Ascending aorta (tissue), 2 donors: ENCODE measurements around the gene MSI2. TPM values are rescaled to one million over a fixed set of nuclear protein-coding genes. Genes with fewer than 3 reads are reported as not detected.

ENCODE experiments used
- DNase-seq, 2 donors: peaks; one replicate each; pipeline ENCODE4 v3.0.0-alpha.2; 2019; ENCODE audit warnings: low spot score in 2 of 2
- H3K27ac ChIP-seq, 2 donors: fragments of 200-600 bp; sonication (generic); one replicate each; pipeline ENCODE4 v1.5.1; 2016 to 2017; ENCODE audit warnings: mild to moderate bottlenecking in 1 of 2
- H3K27me3 ChIP-seq: fragments of 200-600 bp; sonication (generic); one replicate; pipeline ENCODE4 v1.5.1; 2017
- H3K36me3 ChIP-seq, 2 donors: fragments of 200-600 bp; sonication (generic); one replicate each; pipeline ENCODE4 v1.5.1; 2016
- H3K4me1 ChIP-seq, 2 donors: fragments of 200-600 bp; sonication (generic); one replicate each; pipeline ENCODE4 v1.5.1; 2016 to 2017; ENCODE audit warnings: mild to moderate bottlenecking in 1 of 2
- H3K4me3 ChIP-seq, 2 donors: fragments of 200-600 bp; sonication (generic); one replicate each; pipeline ENCODE4 v1.5.1; 2016 to 2017; ENCODE audit warnings: mild to moderate bottlenecking in 1 of 2
- H3K9me3 ChIP-seq, 2 donors: fragments of 200-600 bp; sonication (generic); one replicate each; pipeline ENCODE4 v1.5.1; 2016
- CTCF ChIP-seq, 3 experiments: fragments of 200-600 bp in 2 of 3; fragments of 450-650 bp in 1 of 3; sonication (generic) in 2 of 3; IDR thresholded peaks; one replicate each; pipeline ENCODE4 v1.5.1; 2016 to 2019; ENCODE audit warnings: antibody characterized with exemption in 3 of 3, mild to moderate bottlenecking in 1 of 3, moderate library complexity in 1 of 3
- intact Hi-C: fragments of 100-400 bp; cut with DNase I; formaldehyde crosslinking; loops from one replicate; pipeline ENCODE4 v1.15.1; 2023
- total RNA-seq: library from RNA; depleted of rRNA; stranded (reverse); fragments of >200 nt; gene quantifications from one replicate; pipeline ENCODE4 v1.1.0, GENCODE V29; 2016

The MSI2 gene
- total RNA-seq, 1 donor from 2014 or later = 11.7 TPM

GRCh38 chr17:57662041-57662440, 405.7 kb downstream of the MSI2 start:
- no peak for DNase-seq
- peaks cover 0 to 7% of the 10 kb centered on the region in 2 donors for H3K4me1 ChIP-seq
- no peaks in the 10 kb centered on the region for H3K36me3 ChIP-seq
- no peak overlapping the region for H3K4me3 ChIP-seq
- intact Hi-C loops = loop anchor here (2.0 to 5.0 kb wide), 5 partner anchors 63 to 555 kb away; partner anchors contain the start of gene SRSF1
- no peaks in the 10 kb centered on the region for H3K27me3 ChIP-seq
- H3K27ac ChIP-seq = peak overlapping the region; percentile 68 to 73
- H3K9me3 ChIP-seq = no peaks in the 10 kb centered on the region
- TF ChIP-seq CTCF (IDR thresholded peaks at IDR 0.05) = no peak

- TF ChIP-seq CTCF (IDR thresholded peaks at IDR 0.05) = peak in 1 of 3 experiments; percentile 11
These were observed 406.5 kb downstream of the MSI2 start for GRCh38 chr17:57662644-57663308.

GRCh38 chr17:57663326-57664070, 407.2 kb downstream of the MSI2 start:
- H3K27me3 ChIP-seq = no peaks in the 10 kb centered on the region
- peak overlapping the region in 1 of 2 donors; percentile 9 for H3K4me3 ChIP-seq
- no peak for TF ChIP-seq CTCF (IDR thresholded peaks at IDR 0.05)
- peak in 1 of 2 donors; percentile 61 for DNase-seq
- H3K9me3 ChIP-seq = no peaks in the 10 kb centered on the region
- H3K27ac ChIP-seq = peak overlapping the region; percentile 68 to 73
- H3K36me3 ChIP-seq = no peaks in the 10 kb centered on the region
- intact Hi-C loops = loop anchor here (1.0 to 5.0 kb wide), 6 partner anchors 65 to 556 kb away; partner anchors contain the start of genes MSI2 and SRSF1
- peaks cover 0 to 7% of the 10 kb centered on the region in 2 donors for H3K4me1 ChIP-seq

More at GRCh38 chr17:57662644-57663308, 406.5 kb downstream of the MSI2 start:
- H3K27me3 ChIP-seq = no peaks in the 10 kb centered on the region
- H3K4me1 ChIP-seq = peaks cover 0 to 7% of the 10 kb centered on the region in 2 donors
- H3K4me3 ChIP-seq = peak overlapping the region; percentile 44 to 50
- peak overlapping the region; percentile 68 to 73 for H3K27ac ChIP-seq
- intact Hi-C loops = loop anchor here (1.0 to 5.0 kb wide), 6 partner anchors 64 to 555 kb away; partner anchors contain the start of genes MSI2 and SRSF1
- H3K36me3 ChIP-seq = no peaks in the 10 kb centered on the region
- H3K9me3 ChIP-seq = no peaks in the 10 kb centered on the region
- peak; percentile 90 to 98 for DNase-seq

- Histone ChIP-seq H3K4me1 (peaks cover 0 to 7% of the 10 kb centered on the region in 2 donors), H3K27me3 (no peaks in the 10 kb centered on the region), H3K9me3 (no peaks in the 10 kb centered on the region), H3K36me3 (no peaks in the 10 kb centered on the region), H3K4me3 (no peak overlapping the region), H3K27ac (no peak overlapping the region)
- TF ChIP-seq CTCF (IDR thresholded peaks at IDR 0.05) = no peak
- DNase-seq = peak in 1 of 2 donors; percentile 11
- intact Hi-C loops = no loop called here
These were observed 408.8 kb downstream of the MSI2 start for GRCh38 chr17:57665128-57665527.

GRCh38 chr17:57665696-57666095, 409.4 kb downstream of the MSI2 start:
- no peak for TF ChIP-seq CTCF (IDR thresholded peaks at IDR 0.05)
- Histone ChIP-seq H3K27me3 (no peaks in the 10 kb centered on the region), H3K4me3 (no peak overlapping the region), H3K4me1 (peaks cover 0 to 7% of the 10 kb centered on the region in 2 donors), H3K36me3 (no peaks in the 10 kb centered on the region), H3K9me3 (no peaks in the 10 kb centered on the region), H3K27ac (no peak overlapping the region)
- intact Hi-C loops = no loop called here
- peak in 1 of 2 donors; percentile 45 for DNase-seq
